HEK293 (cell line): ENCODE data around the gene CFAP57.

Experiments
- KLF1 ChIP-seq: fragments of 450-650 bp; formaldehyde crosslinking; IDR thresholded peaks from 2 replicates; pipeline ENCODE4 v1.5.1; 2016; ENCODE audit warnings: missing biosample characterization, missing genetic modification characterization
- KLF9 ChIP-seq: fragments of 450-650 bp; formaldehyde crosslinking; IDR thresholded peaks from 2 replicates; pipeline ENCODE4 v1.5.1; 2016; ENCODE audit warnings: missing biosample characterization, missing genetic modification characterization, low read depth
- ZBTB21 ChIP-seq: fragments of 450-650 bp; formaldehyde crosslinking; IDR thresholded peaks from 2 replicates; pipeline ENCODE4 v1.5.1; 2017; ENCODE audit warnings: missing biosample characterization, missing genetic modification characterization
- ZFHX2 ChIP-seq: fragments of 450-650 bp; formaldehyde crosslinking; conservative IDR thresholded peaks from 2 replicates; pipeline ENCODE4 v1.5.1; 2016; ENCODE audit warnings: missing biosample characterization, missing genetic modification characterization
- ZNF10 ChIP-seq: fragments of 450-650 bp; formaldehyde crosslinking; IDR thresholded peaks from 2 replicates; pipeline ENCODE4 v1.5.1; 2017; ENCODE audit warnings: missing biosample characterization, missing genetic modification characterization
- ZNF174 ChIP-seq: fragments of 450-650 bp; formaldehyde crosslinking; IDR thresholded peaks from 2 replicates; pipeline ENCODE4 v1.5.0; 2017; ENCODE audit warnings: missing biosample characterization, mild to moderate bottlenecking, missing genetic modification characterization
- ZNF214 ChIP-seq: fragments of 450-650 bp; formaldehyde crosslinking; IDR thresholded peaks from 2 replicates; pipeline ENCODE4 v1.5.1; 2017; ENCODE audit warnings: missing biosample characterization, mild to moderate bottlenecking, missing genetic modification characterization, borderline replicate concordance
- ZNF354C ChIP-seq: fragments of 450-650 bp; formaldehyde crosslinking; IDR thresholded peaks from 2 replicates; pipeline ENCODE4 v1.5.1; 2016; ENCODE audit warnings: missing biosample characterization, missing genetic modification characterization, low read depth, borderline replicate concordance
- ZNF558 ChIP-seq: fragments of 450-650 bp; formaldehyde crosslinking; IDR thresholded peaks from 2 replicates; pipeline ENCODE4 v1.5.1; 2016; ENCODE audit warnings: missing biosample characterization, missing genetic modification characterization
- ZNF610 ChIP-seq: fragments of 450-650 bp; formaldehyde crosslinking; IDR thresholded peaks from 2 replicates; pipeline ENCODE4 v1.5.1; 2016; ENCODE audit warnings: missing biosample characterization, missing genetic modification characterization, borderline replicate concordance
- ZNF768 ChIP-seq: fragments of 450-650 bp; formaldehyde crosslinking; IDR thresholded peaks from 2 replicates; pipeline ENCODE4 v1.5.1; 2018; ENCODE audit warnings: missing biosample characterization, mild to moderate bottlenecking, missing genetic modification characterization
- ZNF837 ChIP-seq: fragments of 450-650 bp; formaldehyde crosslinking; IDR thresholded peaks from 2 replicates; pipeline ENCODE4 v1.5.1; 2016; ENCODE audit warnings: missing biosample characterization, missing genetic modification characterization
- TF ChIP-seq, protein P1 (sequence below): fragments of 450-650 bp; formaldehyde crosslinking; IDR thresholded peaks from 2 replicates; pipeline ENCODE4 v1.5.1; 2016; ENCODE audit warnings: missing biosample characterization, missing genetic modification characterization
- TF ChIP-seq, protein P2 (sequence below): sonication (generic); formaldehyde crosslinking; IDR thresholded peaks from 2 replicates; pipeline ENCODE4 v1.8.1; 2022; ENCODE audit warnings: mild to moderate bottlenecking, moderate library complexity, missing genetic modification reagents

DNA sequence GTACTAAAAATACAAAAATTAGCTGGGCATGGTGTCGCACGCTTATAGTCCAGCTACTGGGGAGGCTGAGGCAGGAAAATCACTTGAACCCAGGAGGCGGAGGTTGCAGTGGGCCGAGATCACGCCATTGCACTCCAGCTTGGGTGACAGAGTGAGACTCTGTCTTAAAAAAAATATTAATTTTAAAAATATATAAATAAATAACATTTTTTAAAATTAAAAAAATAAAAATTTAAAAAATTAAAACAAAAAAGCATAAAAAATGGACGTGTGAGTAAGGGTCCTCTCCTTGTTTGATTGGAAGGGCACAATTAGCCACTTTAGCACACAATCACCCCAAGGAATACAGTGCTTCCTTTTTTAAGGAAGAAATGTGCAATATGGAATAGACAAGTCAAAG is 18.7 kb upstream of the CFAP57 start:
- TF ChIP-seq, protein P1, sequence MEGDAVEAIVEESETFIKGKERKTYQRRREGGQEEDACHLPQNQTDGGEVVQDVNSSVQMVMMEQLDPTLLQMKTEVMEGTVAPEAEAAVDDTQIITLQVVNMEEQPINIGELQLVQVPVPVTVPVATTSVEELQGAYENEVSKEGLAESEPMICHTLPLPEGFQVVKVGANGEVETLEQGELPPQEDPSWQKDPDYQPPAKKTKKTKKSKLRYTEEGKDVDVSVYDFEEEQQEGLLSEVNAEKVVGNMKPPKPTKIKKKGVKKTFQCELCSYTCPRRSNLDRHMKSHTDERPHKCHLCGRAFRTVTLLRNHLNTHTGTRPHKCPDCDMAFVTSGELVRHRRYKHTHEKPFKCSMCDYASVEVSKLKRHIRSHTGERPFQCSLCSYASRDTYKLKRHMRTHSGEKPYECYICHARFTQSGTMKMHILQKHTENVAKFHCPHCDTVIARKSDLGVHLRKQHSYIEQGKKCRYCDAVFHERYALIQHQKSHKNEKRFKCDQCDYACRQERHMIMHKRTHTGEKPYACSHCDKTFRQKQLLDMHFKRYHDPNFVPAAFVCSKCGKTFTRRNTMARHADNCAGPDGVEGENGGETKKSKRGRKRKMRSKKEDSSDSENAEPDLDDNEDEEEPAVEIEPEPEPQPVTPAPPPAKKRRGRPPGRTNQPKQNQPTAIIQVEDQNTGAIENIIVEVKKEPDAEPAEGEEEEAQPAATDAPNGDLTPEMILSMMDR (tag by site-specific recombination), result no peak
- no peak for TF ChIP-seq ZBTB21 (tag by site-specific recombination)
- no peak for TF ChIP-seq ZNF837 (tag by site-specific recombination)
- no peak for TF ChIP-seq ZNF10 (tag by site-specific recombination)
- no peak for TF ChIP-seq ZNF354C (tag by site-specific recombination)
- TF ChIP-seq ZNF174, result no peak
- TF ChIP-seq KLF9 (tag by site-specific recombination), result no peak
- no peak for TF ChIP-seq ZNF610 (tag by site-specific recombination)
- TF ChIP-seq, protein P2, sequence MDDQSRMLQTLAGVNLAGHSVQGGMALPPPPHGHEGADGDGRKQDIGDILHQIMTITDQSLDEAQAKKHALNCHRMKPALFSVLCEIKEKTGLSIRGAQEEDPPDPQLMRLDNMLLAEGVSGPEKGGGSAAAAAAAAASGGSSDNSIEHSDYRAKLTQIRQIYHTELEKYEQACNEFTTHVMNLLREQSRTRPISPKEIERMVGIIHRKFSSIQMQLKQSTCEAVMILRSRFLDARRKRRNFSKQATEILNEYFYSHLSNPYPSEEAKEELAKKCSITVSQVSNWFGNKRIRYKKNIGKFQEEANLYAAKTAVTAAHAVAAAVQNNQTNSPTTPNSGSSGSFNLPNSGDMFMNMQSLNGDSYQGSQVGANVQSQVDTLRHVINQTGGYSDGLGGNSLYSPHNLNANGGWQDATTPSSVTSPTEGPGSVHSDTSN (CRISPR knock-in tag), result no peak
- no peak for TF ChIP-seq ZNF768
- TF ChIP-seq ZNF558, result no peak
- TF ChIP-seq KLF1 (tag by site-specific recombination), result no peak
- no peak for TF ChIP-seq ZFHX2 (tag by site-specific recombination)
- no peak for TF ChIP-seq ZNF214 (tag by site-specific recombination)
